Skin of body (tissue), 2 donors: ENCODE results near the gene BYSL. TPM values are rescaled to one million over a fixed set of nuclear protein-coding genes. Genes with fewer than 3 reads are reported as not detected.

ENCODE experiments used
- DNase-seq: peaks from one replicate; lab custom pipeline; 2025; lab: John Stamatoyannopoulos, UW
- total RNA-seq: library from RNA; depleted of rRNA; stranded (reverse); fragments of >200 nt; gene quantifications from one replicate; pipeline ENCODE4 v1.2.3, GENCODE V29; 2014

The BYSL gene
- 14.4 TPM for total RNA-seq

- DNase-seq, result peak; percentile 95
Measured at GRCh38 chr6:41920921-41921711, at the start of gene BYSL, which contains the start of gene MED20. Gene BYSL, plus strand, starts transcription at chr6:41921499. Its CDS starts 64 bp downstream, at chr6:41921563. Gene MED20, minus strand, starts transcription at chr6:41921139. Its CDS starts 121 bp downstream, at chr6:41921018.

- DNase-seq, result no peak
Measured at GRCh38 chr6:41871691-41872090, 49.6 kb upstream of the BYSL start.

- DNase-seq, result no peak
Measured at GRCh38 chr6:41872147-41872546, 49.2 kb upstream of the BYSL start.

GRCh38 chr6:41874741-41875140 lies 46.6 kb upstream of the BYSL start:
- no peak for DNase-seq

GRCh38 chr6:41877051-41877680 lies 44.1 kb upstream of the BYSL start:
- DNase-seq, result no peak

GRCh38 chr6:41878246-41878645 lies 43.1 kb upstream of the BYSL start:
- DNase-seq, result no peak

GRCh38 chr6:41878961-41879405 lies 42.3 kb upstream of the BYSL start:
- no peak for DNase-seq

GRCh38 chr6:41881506-41881905 lies 39.8 kb upstream of the BYSL start:
- DNase-seq, result no peak

- no peak for DNase-seq
Measured at GRCh38 chr6:41884957-41885356, 36.3 kb upstream of the BYSL start.

- DNase-seq, result no peak
Measured at GRCh38 chr6:41885930-41886329, 35.4 kb upstream of the BYSL start.

- DNase-seq, result peak; percentile 89
Measured at GRCh38 chr6:41887331-41887751, 34.0 kb upstream of the BYSL start.

GRCh38 chr6:41892921-41893564 lies 28.3 kb upstream of the BYSL start:
- DNase-seq, result no peak

- DNase-seq, result no peak
Measured at GRCh38 chr6:41894366-41895299, 26.7 kb upstream of the BYSL start.

GRCh38 chr6:41895300-41896233 lies 25.7 kb upstream of the BYSL start, which contains the start of gene USP49:
Gene USP49, minus strand, starts transcription at chr6:41895375. Its CDS starts 88,392 bp downstream, at chr6:41806983.
- peak; percentile 72 for DNase-seq

GRCh38 chr6:41896281-41896680 lies 25.0 kb upstream of the BYSL start:
- DNase-seq, result no peak

GRCh38 chr6:41900861-41901260 lies 20.4 kb upstream of the BYSL start:
- DNase-seq, result no peak

- DNase-seq, result no peak
Measured at GRCh38 chr6:41901882-41902519, 19.3 kb upstream of the BYSL start.

- no peak for DNase-seq
Measured at GRCh38 chr6:41909727-41910126, 11.6 kb upstream of the BYSL start.

GRCh38 chr6:41914343-41914742 lies 7.0 kb upstream of the BYSL start:
- no peak for DNase-seq
